ENCODE data around the gene AP5B1. TPM values are rescaled to one million over a fixed set of nuclear protein-coding genes. Genes with fewer than 3 reads are reported as not detected.

The AP5B1 gene
- total and polyA plus RNA-seq, 2 of the 8 experiments (the other 6 are each of a cell fraction or from before 2014, with no cell fraction given): 7.6 to 10.0 TPM

DNA sequence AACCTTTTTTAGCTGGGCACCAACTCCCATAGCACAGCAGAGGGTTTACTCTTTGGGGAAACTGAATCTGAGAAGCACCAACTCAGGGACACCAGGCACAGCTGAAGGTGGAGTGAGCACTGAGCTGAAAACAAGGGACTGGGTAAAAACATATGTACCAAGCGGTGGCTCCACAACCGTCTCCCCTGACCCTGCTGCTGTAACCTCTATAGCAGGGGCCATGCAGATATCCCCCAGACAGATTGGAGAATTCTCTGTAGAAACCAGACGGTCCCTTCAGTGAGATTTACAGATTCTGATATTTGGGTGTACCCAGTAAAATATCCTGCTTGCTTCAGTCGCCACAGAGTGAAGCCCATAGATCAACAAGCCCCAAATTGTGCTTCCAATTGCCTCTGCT, 48.7 kb upstream of the AP5B1 start (continued):
- TF ChIP-seq HDAC2 (IDR thresholded peaks at IDR 0.05; ENCODE audit: borderline replicate concordance in 1 of 2, low read depth in 2 of 2, low read length in 2 of 2) (no peak), SP2 (IDR thresholded peaks at IDR 0.05; ENCODE audit: low read length) (no peak), CBX5 (IDR thresholded peaks at IDR 0.05; ENCODE audit: low read depth, low read length) (no peak), E2F6 (IDR thresholded peaks at IDR 0.05) (no peak)
